Muscle layer of colon (tissue), 2 donors: Measurements from ENCODE around the gene SESN1.

Source experiments
- H3K27ac ChIP-seq: one replicate; pipeline ENCODE4 v1.7.0; 2013; ENCODE audit warnings: low read depth, mild to moderate bottlenecking, low read length, moderate library complexity
- H3K27me3 ChIP-seq, 2 donors: one replicate each; pipeline ENCODE4 v1.7.0; 2013; ENCODE audit warnings: low read length in 2 of 2, mild to moderate bottlenecking in 2 of 2; ENCODE audit not compliant: insufficient read depth in 2 of 2, control insufficient read depth in 1 of 2
- H3K36me3 ChIP-seq: one replicate; pipeline ENCODE4 v1.7.0; 2013; ENCODE audit warnings: mild to moderate bottlenecking, low read length; ENCODE audit not compliant: insufficient read depth
- H3K4me1 ChIP-seq: one replicate; pipeline ENCODE4 v1.7.0; 2013; ENCODE audit warnings: mild to moderate bottlenecking, low read length; ENCODE audit not compliant: insufficient read depth
- H3K4me3 ChIP-seq, 2 donors: one replicate each; pipeline ENCODE4 v1.7.0; 2013; ENCODE audit warnings: low read length in 2 of 2, low read depth in 1 of 2, mild to moderate bottlenecking in 1 of 2, moderate library complexity in 1 of 2
- H3K9ac ChIP-seq: one replicate; pipeline ENCODE4 v1.7.0; 2013; ENCODE audit warnings: low read length
- H3K9me3 ChIP-seq: one replicate; pipeline ENCODE4 v1.7.0; 2013; ENCODE audit warnings: mild to moderate bottlenecking, low read length
- donor health status: abdominal sarcoma.
- donor health status: Adenocarcinoma of cecum.

The SESN1 gene

DNA sequence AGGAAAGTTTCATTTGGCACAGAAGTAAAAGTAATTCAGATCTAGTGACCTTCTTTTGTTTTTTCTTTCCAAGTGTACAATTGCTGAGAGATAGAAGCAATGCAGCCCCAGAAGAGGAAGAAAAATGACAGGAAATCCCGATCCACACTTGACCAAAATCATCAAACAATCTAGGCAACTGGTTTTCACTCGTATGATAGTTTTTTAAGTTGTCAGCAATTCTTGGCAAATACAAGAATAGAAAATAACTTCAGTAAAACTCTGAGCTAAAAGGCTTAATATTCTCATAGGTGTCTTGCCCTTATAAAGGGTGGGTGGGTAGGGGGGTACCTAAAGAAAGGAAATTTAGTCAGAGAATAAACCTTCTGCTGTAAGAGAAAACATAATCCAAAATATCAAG lies 36.0 kb downstream of the SESN1 start:
- Histone ChIP-seq H3K27me3 (no peaks in the 10 kb centered on the region), H3K9ac (no peak overlapping the region), H3K9me3 (no peaks in the 10 kb centered on the region), H3K36me3 (no peaks in the 10 kb centered on the region), H3K4me3 (no peak overlapping the region), H3K27ac (no peak overlapping the region), H3K4me1 (peaks cover 25% of the 10 kb centered on the region)

DNA sequence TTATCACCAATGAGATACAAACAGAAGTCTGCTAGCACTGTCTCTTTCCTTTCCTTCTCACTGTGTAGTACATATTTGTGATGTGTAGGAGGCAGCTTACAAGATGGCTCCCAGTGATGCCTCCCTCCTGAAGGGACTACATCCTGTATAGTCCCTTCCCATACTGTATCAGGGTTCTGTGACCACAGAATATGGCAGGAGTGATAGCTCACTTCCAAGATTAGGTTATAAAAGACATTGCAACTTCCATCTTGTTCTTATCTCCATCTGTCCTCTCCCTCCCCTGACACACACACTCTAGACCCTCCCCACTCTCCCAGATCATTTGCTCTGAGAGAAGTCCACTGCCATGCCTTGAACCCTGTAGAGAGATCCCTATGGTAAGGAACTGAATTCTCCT lies 38.0 kb downstream of the SESN1 start:
- Histone ChIP-seq H3K27ac (no peak overlapping the region), H3K4me1 (peaks cover 30% of the 10 kb centered on the region), H3K4me3 (no peak overlapping the region), H3K9ac (no peak overlapping the region), H3K36me3 (no peaks in the 10 kb centered on the region), H3K9me3 (no peaks in the 10 kb centered on the region), H3K27me3 (no peaks in the 10 kb centered on the region)

DNA sequence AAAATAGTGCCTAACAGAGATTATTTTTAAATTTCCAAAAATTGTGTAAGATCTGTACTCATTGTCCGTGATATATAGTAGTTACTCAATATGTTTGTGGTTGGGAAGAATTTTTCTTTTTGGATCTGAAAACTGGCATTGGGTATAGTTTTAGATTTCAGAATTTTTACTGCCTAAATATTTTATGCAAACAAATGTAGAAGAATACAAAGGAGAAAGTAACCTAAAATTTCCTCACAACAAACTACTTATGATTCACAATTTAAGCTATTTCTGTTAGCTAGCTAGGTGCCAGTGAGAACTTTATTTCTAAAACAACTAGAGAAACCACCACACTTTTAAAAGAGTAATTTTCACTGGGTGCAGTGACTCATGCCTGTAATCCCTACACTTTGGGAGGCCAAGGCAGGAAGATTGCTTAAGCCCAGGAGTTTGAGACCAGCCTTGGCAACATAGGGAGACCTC lies 38.8 kb downstream of the SESN1 start:
- Histone ChIP-seq H3K36me3 (no peaks in the 10 kb centered on the region), H3K9me3 (no peaks in the 10 kb centered on the region), H3K27me3 (no peaks in the 10 kb centered on the region), H3K27ac (no peak overlapping the region), H3K9ac (no peak overlapping the region), H3K4me3 (no peak overlapping the region), H3K4me1 (peaks cover 29% of the 10 kb centered on the region)

DNA sequence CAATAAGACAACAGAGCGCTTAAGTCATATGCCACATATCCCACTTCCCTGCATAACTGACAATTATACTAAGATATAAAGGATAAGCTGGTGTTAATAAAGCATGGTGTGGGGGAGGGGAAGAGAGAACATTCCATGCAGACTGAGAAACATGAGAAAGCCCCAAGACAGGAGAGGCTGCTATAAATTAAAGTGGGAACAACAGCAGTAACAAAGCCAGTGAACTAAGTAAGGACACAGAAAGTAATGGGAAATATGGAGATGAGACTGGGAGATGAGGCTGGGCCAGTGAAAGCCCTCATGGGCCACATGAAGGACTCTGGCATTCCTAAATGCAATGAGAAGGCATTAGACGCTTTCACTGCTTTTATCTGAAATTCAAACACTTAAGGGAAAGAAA lies 41.3 kb downstream of the SESN1 start:
- Histone ChIP-seq H3K9me3 (no peaks in the 10 kb centered on the region), H3K27me3 (no peaks in the 10 kb centered on the region), H3K4me1 (peaks cover 11% of the 10 kb centered on the region), H3K27ac (no peak overlapping the region), H3K4me3 (no peak overlapping the region), H3K36me3 (no peaks in the 10 kb centered on the region), H3K9ac (no peak overlapping the region)

DNA sequence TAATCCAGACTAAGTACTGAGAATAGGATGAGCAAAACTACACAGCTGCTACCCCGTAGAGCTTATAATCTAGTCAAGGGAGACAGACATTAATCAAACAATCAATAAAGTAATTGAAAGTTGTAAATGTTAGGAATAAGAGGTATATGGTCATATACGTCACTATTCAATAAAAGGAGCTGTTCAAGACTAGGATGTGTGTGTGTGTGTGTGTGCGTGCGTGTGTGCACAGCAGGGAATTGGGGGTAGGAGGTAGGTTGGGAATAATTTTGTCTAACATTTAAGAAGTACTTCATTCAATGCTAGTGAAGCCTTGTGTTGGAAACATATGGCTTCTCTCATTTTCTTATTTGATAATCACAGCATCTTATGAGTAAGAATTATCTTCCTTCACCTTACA lies 41.8 kb downstream of the SESN1 start:
- Histone ChIP-seq H3K9ac (no peak overlapping the region), H3K36me3 (no peaks in the 10 kb centered on the region)

DNA sequence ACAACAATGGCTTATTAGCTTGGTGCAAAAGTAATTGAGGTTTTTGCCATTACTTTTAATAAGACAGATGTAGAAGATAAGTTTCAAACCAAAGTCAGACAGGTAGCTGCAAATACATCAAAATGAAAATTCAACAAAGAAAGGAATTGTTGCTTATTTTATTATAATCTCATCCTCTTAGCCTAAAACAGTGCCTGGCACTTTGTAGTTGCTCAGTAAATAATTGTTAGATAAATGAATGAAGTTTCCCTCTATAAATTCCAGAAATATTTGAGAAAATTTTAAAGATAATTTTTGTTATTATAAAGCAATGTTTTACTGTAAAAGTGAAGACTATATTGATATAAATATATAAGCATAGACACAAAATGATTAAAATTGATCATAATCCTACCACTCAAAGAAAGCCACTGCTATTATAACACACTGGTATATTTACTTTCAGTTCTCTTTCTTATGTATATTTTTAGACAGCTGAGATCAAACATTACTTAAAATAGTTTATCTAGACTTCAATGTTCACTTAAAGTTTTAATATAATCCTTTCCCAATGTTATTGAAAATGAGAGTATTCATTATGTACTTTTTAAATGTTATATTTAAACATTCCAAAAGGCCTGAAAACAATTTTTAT lies 42.5 kb downstream of the SESN1 start:
- peaks cover 6% of the 10 kb centered on the region for H3K4me1 ChIP-seq
- H3K27ac ChIP-seq, result no peak overlapping the region
- no peak overlapping the region for H3K4me3 ChIP-seq
- H3K27me3 ChIP-seq, result no peaks in the 10 kb centered on the region
- no peaks in the 10 kb centered on the region for H3K36me3 ChIP-seq
- no peaks in the 10 kb centered on the region for H3K9me3 ChIP-seq
- H3K9ac ChIP-seq, result no peak overlapping the region

More for the DNA sequence above, 41.8 kb downstream of the SESN1 start:
- Histone ChIP-seq H3K4me3 (no peak overlapping the region), H3K9me3 (no peaks in the 10 kb centered on the region), H3K4me1 (peaks cover 11% of the 10 kb centered on the region), H3K27ac (no peak overlapping the region), H3K27me3 (no peaks in the 10 kb centered on the region)

DNA sequence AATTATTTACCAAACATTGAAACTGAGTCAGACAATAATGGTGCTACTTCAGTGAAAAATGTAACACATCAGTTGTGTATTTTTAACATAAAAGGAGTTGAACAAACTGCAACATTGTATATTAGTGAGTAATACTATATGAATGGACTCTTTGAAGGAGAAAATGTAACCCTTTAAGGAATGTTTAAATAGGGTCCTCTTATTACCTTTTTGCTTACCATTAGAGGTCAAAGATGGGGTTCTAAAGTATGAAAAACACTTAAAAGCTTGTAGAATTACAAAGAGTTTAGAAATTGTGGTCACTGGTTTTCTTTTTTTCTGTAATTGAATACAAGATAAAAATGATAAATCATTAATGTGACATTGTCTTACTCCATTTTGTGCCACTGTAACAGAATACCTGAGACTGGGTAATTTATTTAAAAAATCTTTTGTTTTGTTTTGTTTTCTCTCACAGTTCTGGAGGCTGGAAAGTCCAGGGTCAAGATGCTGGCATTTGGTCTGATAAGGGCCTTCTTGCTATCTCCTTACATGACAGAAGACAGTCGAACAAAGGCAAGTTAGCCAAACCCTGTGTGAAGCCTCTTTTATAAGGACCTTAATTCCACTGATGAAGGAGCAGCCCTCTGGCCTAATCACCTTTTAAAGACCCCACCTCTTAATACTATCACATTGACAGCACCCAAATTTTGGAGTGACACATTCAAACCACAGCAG lies 43.2 kb downstream of the SESN1 start:
- Histone ChIP-seq H3K27ac (no peak overlapping the region), H3K4me1 (peaks cover 6% of the 10 kb centered on the region), H3K9ac (no peak overlapping the region), H3K4me3 (no peak overlapping the region), H3K36me3 (no peaks in the 10 kb centered on the region), H3K27me3 (no peaks in the 10 kb centered on the region), H3K9me3 (no peaks in the 10 kb centered on the region)

DNA sequence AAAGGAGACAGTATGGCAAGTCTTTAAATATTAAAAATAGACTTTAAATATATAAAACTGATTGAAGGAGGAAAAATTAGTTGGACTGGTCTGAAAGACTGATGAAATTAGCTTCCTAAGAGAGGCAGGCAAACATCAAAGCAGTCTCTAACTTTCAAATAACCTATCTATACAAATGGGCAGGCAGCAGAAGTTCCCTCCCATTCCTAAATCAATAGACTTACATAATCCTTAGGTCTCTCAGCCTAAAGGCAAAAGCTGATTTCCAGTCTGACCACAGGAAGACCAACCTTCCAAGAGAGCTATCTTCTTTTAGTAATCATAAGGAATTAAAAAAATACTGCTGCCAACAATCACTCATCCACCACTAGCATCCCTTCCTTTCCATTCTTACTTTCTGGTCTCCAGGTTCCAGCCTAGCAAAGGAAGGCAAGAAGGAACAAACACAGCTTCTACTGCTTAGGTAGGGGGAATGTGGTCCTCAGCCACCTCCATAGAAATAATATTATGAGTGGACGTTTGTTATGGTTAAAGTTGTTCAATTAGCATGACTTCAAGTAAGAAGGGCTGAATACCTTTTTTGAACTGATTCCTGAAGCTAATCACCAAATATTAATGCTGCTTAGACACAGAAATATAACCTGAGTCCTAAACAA lies 44.1 kb downstream of the SESN1 start:
- no peak overlapping the region for H3K4me3 ChIP-seq
- no peaks in the 10 kb centered on the region for H3K9me3 ChIP-seq
- H3K27me3 ChIP-seq, result no peaks in the 10 kb centered on the region
- H3K36me3 ChIP-seq, result no peaks in the 10 kb centered on the region
- H3K9ac ChIP-seq, result no peak overlapping the region
- peaks cover 6% of the 10 kb centered on the region for H3K4me1 ChIP-seq
- no peak overlapping the region for H3K27ac ChIP-seq

DNA sequence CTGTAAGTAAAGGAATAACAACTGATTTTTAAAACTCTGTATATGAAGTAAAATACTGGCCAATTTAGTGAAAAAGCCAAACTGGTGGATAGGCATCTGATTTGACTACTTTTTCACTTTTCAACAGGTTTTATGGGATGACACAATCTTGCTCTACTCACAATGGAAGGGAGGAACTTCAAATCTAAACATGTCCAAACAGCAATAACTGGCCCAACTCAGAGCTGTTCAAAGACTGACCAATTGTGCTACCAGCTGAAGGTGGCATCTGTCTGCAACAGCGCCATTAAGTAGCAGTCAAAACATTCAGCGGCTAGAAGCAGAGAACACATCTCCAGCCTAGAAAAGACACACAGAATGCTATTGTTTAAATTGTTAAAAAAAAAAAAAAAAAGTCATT lies 44.6 kb downstream of the SESN1 start:
- Histone ChIP-seq H3K36me3 (no peaks in the 10 kb centered on the region), H3K9me3 (no peaks in the 10 kb centered on the region), H3K4me3 (no peak overlapping the region), H3K4me1 (peaks cover 6% of the 10 kb centered on the region), H3K9ac (no peak overlapping the region), H3K27me3 (no peaks in the 10 kb centered on the region), H3K27ac (no peak overlapping the region)

DNA sequence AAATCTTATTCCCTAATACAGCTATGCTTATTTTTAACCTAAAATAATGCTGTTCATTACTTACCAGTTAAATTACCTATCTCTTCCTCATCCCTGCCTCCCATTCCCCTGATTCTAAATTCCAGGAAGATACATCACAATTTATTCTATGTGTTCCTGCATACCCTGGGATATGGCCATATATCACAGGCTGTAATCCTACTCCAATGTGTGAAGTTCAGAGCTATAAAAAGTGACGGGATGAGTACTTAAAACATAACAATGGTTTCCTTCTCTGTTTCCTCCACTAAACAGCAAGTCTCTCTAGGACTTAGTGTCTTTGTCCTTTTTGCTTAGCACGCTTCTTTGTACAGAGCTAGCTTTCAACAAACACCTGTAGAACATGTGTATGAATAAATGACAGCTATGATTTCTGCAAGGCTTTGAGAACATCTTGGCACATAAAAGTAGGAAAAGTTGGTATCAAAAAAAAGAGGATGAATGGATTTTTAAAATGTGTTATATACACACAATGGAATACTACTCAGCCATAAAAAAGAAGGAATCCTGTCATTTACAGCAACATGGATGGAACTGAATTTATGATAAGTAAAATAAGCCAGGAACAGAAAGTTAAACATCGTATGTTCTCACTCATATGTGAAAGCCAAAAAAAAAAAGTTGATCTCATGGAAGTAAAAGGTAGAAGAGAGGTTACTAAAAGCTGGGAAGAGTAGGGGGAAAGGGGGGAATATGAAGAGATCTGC lies 45.8 kb downstream of the SESN1 start:
- Histone ChIP-seq H3K27ac (no peak overlapping the region), H3K27me3 (no peaks in the 10 kb centered on the region), H3K9me3 (no peaks in the 10 kb centered on the region), H3K9ac (no peak overlapping the region), H3K4me3 (no peak overlapping the region), H3K36me3 (no peaks in the 10 kb centered on the region), H3K4me1 (peaks cover 6% of the 10 kb centered on the region)

DNA sequence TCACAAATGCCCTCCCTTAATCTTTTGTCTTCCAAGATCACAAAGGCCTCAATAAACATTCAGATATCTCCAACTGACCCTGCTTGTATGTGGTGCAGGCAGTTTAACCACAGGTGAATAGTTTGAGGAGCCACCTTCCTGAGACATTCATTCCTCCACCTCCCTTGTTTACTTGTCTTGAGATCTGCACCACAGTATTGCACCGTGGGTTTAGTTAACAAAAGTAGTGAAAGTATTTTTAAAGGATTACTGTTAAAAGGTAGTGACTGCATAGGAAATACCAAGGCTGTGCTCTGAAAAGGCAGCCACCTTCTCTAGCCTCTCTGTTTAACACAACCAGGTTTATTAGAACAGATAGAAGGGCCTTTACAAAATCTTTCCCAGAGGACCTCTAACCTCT lies 46.5 kb downstream of the SESN1 start:
- Histone ChIP-seq H3K4me3 (no peak overlapping the region), H3K36me3 (no peaks in the 10 kb centered on the region), H3K27ac (no peak overlapping the region), H3K27me3 (no peaks in the 10 kb centered on the region), H3K9ac (no peak overlapping the region), H3K4me1 (peaks cover under 1% of the 10 kb centered on the region), H3K9me3 (no peaks in the 10 kb centered on the region)
